GM08714 (cell line): ENCODE measurements around the gene OLFM2.

Experiments used
- H3K4me3 ChIP-seq: fragments of 200-500 bp; sonication (Bioruptor generic); 2 replicates; pipeline ENCODE4 v1.5.1; 2014; ENCODE audit warnings: mild to moderate bottlenecking, low read length, inconsistent platforms
- ZNF274 ChIP-seq: IDR thresholded peaks from 2 replicates; pipeline ENCODE4 v1.6.1; 2012; ENCODE audit warnings: mild to moderate bottlenecking, low read depth, low read length

The OLFM2 gene

DNA sequence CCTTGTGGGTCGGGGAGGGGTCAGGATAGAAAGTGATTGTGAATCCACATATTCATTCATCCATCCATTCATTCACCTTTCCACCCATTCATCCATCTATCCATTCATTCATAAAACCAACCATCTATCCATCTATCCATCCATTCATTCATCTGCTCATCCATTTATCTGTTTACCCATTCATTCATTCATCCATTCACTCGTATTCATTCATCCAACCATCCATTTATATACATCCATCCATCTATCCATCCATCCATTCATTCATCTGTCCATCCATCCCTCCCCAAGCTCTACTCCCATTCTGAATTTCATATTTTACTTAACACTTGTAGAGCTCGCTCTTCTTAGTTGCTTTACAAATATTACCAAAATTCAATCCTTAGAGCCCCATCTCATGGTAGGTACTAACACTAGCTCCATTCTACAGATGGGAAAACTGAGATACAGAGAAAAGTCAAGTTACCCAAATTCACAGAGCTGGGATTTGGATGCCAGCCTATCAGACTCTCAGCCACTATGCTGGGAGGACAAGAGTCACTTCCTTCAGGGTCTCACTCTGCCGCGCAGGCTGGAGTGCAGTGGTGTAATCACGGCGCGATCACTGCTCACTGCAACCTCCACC lies 63.6 kb downstream of the OLFM2 start:
- no peak overlapping the region for H3K4me3 ChIP-seq
- no peak for TF ChIP-seq ZNF274

DNA sequence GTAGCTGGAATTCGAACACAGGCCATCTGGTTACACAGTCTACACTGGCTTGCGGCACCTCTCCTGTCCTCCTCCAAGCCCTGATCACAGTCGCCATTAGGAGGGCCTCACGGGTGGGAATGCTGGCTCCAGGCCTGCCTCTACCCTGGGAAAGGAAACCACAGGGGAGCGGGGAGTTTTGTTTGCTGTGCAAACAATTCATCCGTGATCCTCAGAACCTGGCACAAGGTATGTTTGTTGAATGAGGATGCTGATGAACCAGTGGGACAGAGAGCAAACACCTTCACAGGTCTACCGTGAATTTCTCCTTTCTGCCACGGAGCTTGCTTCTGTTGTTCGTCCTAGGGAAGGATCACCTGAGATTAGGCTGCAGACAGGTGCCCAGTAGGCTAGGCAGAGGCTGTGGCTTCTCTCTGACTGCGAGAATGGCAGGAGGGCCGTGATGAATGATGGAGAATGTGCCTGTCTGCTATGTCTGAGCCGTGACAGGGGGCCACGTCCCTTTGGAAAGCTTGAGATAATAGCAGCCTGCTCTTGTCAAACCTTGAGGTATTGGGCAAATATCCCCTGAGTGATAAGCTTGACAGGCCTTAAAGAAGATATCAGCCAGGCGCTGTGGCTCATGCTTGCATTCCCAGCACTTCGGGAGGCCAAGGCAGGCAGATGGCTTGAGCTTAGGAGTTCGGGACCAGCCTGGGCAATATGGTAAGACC lies 64.5 kb downstream of the OLFM2 start:
- TF ChIP-seq ZNF274 = no peak
- no peak overlapping the region for H3K4me3 ChIP-seq

DNA sequence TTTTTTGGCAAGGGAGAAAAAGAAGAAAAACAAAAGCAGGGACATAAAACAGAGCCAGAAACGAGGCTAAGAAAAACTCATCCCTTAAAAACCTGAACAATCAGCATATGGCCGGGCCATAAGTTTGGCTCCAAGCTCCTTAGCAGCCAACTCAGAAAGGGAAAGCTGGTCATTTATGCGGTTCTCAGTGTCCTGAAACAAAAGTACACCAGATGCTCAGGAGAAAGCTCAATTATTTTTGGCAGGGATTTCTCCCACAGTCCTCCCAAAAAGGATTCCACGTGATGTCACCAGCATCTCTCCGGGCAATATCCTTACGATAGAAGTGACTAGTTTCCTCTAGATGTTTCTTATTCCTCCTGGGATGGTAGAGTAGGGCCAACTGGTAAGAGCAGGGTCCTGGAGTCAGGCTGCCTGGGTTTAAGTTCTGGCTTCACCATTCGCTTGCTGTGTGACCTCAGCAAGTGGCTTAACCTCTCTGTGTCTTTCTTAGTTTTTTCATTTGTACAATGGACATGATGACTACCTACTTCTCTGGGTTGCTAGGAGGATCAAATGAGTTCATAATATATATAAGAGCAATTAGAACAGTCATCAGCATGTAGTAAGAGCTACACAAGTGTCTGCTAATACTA lies 67.2 kb downstream of the OLFM2 start:
- no peak overlapping the region for H3K4me3 ChIP-seq
- no peak for TF ChIP-seq ZNF274

DNA sequence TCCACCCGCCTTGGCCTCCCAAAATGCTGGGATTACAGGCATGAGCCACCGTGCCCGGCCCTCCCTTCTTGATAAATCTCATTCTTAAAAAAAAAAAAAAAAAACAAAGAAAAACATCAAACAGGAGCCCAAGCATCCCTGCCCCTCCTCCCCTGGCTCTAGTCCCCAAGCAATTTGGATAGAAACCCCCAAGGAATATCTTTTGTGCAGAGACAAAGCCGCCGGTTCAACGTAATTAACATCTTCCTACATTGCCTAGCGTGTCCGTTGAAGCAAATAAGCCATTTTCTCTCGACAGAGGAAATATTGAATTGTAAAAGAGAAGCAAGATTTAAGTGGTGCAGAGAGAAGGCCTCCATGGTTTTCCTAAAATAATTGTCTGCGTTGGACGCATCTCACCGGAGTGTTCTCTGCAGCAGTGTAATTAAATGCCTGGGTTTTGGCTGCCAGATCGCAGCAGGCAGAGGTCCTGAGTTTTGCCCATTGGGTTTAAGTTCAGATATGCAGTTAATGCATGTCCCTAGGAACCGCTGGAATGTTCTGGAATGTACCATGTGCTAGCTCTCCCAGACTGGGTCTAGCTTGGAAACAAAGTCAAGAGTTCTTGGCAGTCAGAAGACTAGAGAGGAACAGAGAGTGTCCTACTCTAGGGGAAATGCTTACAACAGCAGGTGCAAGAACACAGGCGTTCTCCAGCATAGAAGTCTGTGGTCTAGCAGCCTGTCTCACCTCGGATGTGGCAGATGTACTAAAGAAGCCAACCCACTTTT lies 70.4 kb downstream of the OLFM2 start:
- no peak for TF ChIP-seq ZNF274
- H3K4me3 ChIP-seq = no peak overlapping the region

DNA sequence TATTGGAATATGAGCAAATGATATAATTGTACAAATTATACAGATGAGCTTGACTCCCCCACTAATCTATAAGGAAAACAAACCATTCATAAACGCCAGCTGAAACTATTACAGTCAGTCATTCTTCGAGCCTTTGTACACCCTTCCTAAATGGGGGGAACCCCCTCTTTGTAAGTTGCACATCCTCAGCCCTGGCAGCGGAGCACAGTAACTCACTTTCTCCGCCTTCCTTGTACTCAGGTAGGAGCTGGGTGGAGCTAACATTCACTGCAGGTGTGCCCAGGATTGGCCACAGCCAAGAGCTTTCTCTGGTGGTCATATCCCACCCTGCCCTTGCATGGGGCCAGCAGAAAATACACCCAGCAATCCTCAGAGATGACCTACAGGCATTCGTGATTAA lies 72.6 kb downstream of the OLFM2 start:
- H3K4me3 ChIP-seq = no peak overlapping the region
- TF ChIP-seq ZNF274 = no peak

GRCh38 chr19:9862938-9863337 lies 73.4 kb downstream of the OLFM2 start:
- no peak overlapping the region for H3K4me3 ChIP-seq
- no peak for TF ChIP-seq ZNF274

DNA sequence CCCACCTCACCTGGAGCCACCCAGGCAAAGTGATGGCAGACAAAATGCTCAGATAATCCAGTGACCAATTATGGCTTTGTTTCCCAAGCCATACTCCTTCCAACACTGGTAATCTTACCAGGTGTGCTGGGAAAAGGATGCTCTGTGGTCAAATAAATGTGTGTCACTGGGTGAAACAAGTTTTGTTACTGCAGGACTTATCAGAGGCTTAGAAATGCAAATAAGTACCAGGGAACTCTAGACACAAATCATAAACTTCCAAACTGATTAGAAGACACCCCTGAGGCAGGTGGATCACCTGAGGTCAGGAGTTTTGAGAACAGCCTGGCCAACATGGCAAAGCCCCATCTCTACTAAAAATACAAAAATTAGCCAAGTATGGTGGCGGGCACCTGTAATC lies 74.8 kb downstream of the OLFM2 start:
- no peak overlapping the region for H3K4me3 ChIP-seq
- TF ChIP-seq ZNF274 = no peak

DNA sequence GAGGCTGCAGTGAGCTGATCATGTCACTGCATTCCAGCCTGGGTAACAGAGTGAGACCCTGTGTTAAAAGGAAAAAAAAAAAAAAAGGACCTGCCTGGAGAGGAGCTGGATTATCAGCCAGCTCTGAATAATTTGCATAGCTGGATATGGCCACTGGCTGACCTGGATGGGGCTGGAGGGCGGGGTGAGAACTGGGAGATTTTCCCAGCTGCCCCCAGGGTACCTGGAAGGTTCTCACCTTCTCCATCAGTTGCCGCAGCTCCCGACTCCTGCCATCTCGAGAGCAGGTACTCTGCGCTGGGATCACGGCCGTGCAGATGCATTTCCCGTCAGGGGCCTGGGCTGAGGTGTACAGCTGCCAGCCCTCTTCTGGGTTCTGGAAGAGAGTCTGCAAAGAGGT lies 75.9 kb downstream of the OLFM2 start:
- TF ChIP-seq ZNF274 = no peak
- H3K4me3 ChIP-seq = no peak overlapping the region

DNA sequence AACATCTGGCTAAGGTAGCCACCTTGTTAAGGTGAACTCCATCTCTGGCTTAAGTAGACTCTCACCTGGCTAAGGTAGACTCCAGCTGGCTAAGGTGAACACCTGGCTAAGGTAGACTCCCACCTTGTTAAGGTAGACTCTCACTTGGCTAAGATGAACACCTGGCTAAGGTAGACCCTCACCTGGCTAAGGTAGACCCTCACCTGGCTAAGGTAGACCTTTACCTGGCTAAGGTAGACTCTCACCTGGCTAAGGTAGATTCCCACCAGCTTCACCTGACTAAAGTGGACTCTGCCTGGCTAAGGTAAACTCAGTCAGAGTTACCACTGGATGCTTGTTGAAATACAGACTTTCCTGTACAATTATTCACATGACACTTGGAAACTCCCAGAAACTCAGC lies 77.5 kb downstream of the OLFM2 start:
- H3K4me3 ChIP-seq = no peak overlapping the region
- no peak for TF ChIP-seq ZNF274

GRCh38 chr19:9857920-9858746 lies 78.2 kb downstream of the OLFM2 start:
- H3K4me3 ChIP-seq = no peak overlapping the region
- TF ChIP-seq ZNF274 = no peak

DNA sequence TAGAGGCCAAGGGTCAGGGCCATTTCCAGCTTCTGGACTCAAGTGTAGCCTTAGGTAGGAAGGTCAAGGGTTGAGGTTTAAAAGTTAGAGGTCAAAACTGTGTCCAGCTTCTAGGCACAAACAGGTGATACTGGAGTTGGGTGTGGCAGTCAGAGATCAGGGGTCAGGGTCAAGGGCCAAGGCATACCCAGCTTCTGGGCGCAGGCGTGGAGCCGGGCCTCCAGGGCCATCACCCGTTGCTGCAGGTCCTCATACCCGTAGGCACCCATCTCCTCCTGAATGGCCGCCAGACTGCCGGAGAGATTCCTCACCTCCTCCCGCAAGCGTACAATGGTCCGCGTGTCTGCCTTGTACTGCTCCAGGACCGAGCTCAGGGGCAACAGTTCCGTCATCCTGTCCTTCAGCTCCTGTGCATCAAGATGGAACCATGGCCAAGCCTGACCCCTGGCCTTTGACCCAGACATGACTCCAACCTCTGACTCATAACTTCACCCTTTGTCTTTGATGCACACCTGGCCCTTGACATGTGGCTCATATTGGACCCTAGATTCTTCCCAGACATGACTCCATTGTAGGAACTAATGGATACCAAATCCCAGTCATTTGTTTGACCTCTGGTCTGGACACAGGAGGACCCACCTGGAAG lies 79.1 kb downstream of the OLFM2 start:
- no peak overlapping the region for H3K4me3 ChIP-seq
- TF ChIP-seq ZNF274 = no peak

GRCh38 chr19:9856609-9857008 lies 79.7 kb downstream of the OLFM2 start:
- TF ChIP-seq ZNF274 = no peak
- no peak overlapping the region for H3K4me3 ChIP-seq

GRCh38 chr19:9854282-9854846 lies 82.0 kb downstream of the OLFM2 start:
- no peak overlapping the region for H3K4me3 ChIP-seq
- no peak for TF ChIP-seq ZNF274
